ENCODE results near the gene ITGB1BP1. TPM values are rescaled to one million over a fixed set of nuclear protein-coding genes. Genes with fewer than 3 reads are reported as not detected.

ITGB1BP1 gene
- total and polyA plus RNA-seq, 2 of the 13 experiments (the other 11 are each of a cell fraction or from before 2014, with no cell fraction given): 106 to 108 TPM

GRCh38 chr2:9380702-9381628 is 42.4 kb downstream of the ITGB1BP1 start (continued):
- TF ChIP-seq REST (IDR thresholded peaks at IDR 0.05; ENCODE audit: borderline replicate concordance in 1 of 2, low read depth in 1 of 2, low read length in 2 of 2): no peak
- peak; percentile 76; the same call in 1 of the 2 replicates for TF ChIP-seq SMAD3 (CRISPR knock-in tag; IDR thresholded peaks at IDR 0.05)
- no peak for TF ChIP-seq SCMH1 (CRISPR knock-in tag; IDR thresholded peaks at IDR 0.05; ENCODE audit: borderline replicate concordance)
- no peak for TF ChIP-seq BHLHE40 (IDR thresholded peaks at IDR 0.05; ENCODE audit: low read length)
- no peak for TF ChIP-seq SKIL (CRISPR knock-in tag; IDR thresholded peaks at IDR 0.05; ENCODE audit: borderline replicate concordance)
- peak; percentile 94 for TF ChIP-seq SOX5 (CRISPR knock-in tag; IDR thresholded peaks at IDR 0.05; ENCODE audit: borderline replicate concordance)
- TF ChIP-seq YEATS2 (CRISPR knock-in tag; IDR thresholded peaks at IDR 0.05; ENCODE audit: borderline replicate concordance): peak; percentile 56; the same call in 1 of the 2 replicates
- 0 out of 2 replicates have a peak, but pooled peaks have one; percentile 34 for TF ChIP-seq ZFP37 (CRISPR knock-in tag; IDR thresholded peaks at IDR 0.05; ENCODE audit: borderline replicate concordance)
- TF ChIP-seq PHF8 (CRISPR knock-in tag; IDR thresholded peaks at IDR 0.05): no peak
- peak; percentile 97 for TF ChIP-seq ZNF710 (CRISPR knock-in tag; IDR thresholded peaks at IDR 0.05; ENCODE audit: borderline replicate concordance)
- no peak for TF ChIP-seq ZNF230 (CRISPR knock-in tag; IDR thresholded peaks at IDR 0.05)
- TF ChIP-seq MATR3 (CRISPR knock-in tag; IDR thresholded peaks at IDR 0.05): no peak
- TF ChIP-seq NR0B2 (CRISPR knock-in tag; IDR thresholded peaks at IDR 0.05): no peak
- no peak for TF ChIP-seq ZNF83 (CRISPR knock-in tag; IDR thresholded peaks at IDR 0.05; ENCODE audit: borderline replicate concordance)
- no peak for TF ChIP-seq ZUFSP (CRISPR knock-in tag; IDR thresholded peaks at IDR 0.05; ENCODE audit: borderline replicate concordance)

Measured in HepG2 (cell line).